HG03175 (cell line): Measurements from ENCODE around the gene RCC1.
"Not testable (repeated sequence)": the region's sequence is repeated elsewhere in the genome, so short reads cannot be mapped to it uniquely, and the experiment has no call there.

ENCODE experiments used
- ATAC-seq: cut with Tn5 transposase; IDR thresholded peaks from one replicate; pipeline ENCODE4 v1.9.1; 2021; ENCODE audit warnings: mild to moderate bottlenecking, moderate library complexity; ENCODE audit not compliant: unreplicated experiment

The RCC1 gene

DNA sequence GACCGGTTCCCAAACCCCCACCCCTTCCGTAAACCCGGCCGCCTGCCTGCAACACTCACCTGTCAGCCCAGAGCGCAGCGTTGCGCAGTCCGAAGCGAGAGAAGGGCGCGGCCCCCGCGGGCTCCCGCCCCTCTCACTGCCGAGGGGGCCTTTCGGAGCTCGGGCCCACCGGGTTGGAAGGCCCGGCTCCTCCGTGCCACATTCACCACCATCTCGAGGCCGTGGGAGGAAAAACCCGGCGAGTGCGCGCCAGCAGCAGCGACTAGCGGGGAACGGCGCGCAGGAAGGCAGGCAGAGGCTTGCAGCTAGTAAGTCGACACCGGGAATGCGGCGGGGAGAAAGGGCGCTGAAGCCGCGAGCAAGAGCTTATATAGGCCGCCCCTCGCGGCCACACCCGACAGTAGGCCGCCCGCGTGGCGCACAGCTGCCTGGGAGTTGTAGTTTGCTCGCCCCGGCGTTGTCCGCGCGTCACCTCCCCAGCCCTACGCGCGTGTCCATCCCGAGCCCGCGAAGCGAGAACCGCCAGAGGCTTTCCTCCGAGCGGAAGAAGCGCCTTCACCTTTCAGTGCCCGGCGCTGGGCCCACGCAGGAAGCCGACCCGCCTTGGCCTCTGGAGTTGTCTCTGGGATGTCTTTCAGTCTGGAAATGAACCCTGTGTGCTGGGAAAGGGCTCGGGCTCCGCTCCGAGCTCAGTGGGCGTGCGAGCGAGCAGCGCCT lies 75.8 kb downstream of the RCC1 start:
- ATAC-seq = peak; percentile 87

DNA sequence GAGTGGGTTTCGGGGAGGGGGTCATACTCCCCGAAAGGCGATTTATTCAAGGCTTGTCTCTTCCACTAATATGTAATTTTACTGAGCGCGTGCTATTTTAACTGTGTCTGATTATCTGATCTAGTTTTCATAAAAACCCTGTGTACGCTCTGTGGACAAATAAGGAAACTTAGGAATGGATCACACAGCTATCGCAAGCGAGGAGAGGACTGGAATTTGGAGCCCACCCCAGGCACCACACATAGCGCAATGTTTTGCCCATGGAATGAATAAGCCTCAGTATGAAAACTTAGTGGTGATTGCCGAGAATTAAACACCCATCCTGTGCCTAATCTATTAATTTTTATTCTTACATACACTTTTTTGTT lies 76.4 kb downstream of the RCC1 start:
- ATAC-seq = no peak

DNA sequence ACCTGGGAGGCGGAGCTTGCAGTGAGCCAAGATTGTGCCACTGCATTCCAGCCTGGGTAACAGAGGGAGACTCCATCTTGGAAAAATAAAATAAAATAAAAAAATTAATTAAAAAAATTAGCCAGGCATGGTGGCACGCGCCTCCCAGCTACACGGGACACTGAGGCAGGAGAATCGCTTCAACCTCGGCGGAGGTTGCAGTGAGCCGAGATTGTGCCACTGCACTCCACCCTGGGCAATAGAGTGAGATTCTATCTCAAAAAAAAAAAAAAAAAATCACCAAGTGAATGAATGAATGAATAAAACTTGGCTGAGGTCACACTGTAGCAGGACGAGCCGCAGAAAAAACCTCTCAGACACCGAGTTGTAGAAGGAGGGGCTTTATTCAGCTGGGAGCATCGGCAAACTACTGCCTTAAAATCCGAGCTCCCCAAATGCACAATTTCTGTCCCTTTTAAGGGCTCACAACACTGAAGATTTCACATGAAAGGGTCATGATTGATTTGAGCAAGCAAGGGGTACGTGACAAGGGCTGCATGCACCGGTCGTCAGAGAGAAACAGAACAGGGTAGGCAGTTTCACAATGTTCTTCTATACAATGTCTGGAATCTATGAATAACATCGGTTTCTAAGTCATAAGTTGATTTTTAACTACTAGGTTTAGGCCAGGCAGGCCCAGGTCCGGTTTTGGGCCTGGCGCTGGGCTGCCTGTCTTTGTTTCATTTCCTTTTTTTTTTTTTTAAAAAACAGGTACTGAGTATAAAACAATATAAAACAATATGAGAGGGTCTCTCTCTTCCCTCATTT lies 80.9 kb downstream of the RCC1 start:
- ATAC-seq = not testable (repeated sequence)
